GM12891 (cell line): ENCODE measurements around the gene NIT1.

Experiments
- POLR2A ChIP-seq: IDR thresholded peaks from 2 replicates; pipeline ENCODE4 v1.6.1; 2011; ENCODE audit warnings: low read depth, low read length, control low read depth
- POLR2AphosphoS5 ChIP-seq: IDR thresholded peaks from 2 replicates; pipeline ENCODE4 v1.6.1; 2011; ENCODE audit warnings: low read depth, low read length, control low read depth
- POU2F2 ChIP-seq: IDR thresholded peaks from 2 replicates; pipeline ENCODE4 v1.6.1; 2011; ENCODE audit warnings: low read depth, mild to moderate bottlenecking, control low read depth, low read length, moderate library complexity
- TAF1 ChIP-seq: IDR thresholded peaks from 2 replicates; pipeline ENCODE4 v1.6.1; 2011; ENCODE audit warnings: low read depth, low read length, control low read depth

DNA sequence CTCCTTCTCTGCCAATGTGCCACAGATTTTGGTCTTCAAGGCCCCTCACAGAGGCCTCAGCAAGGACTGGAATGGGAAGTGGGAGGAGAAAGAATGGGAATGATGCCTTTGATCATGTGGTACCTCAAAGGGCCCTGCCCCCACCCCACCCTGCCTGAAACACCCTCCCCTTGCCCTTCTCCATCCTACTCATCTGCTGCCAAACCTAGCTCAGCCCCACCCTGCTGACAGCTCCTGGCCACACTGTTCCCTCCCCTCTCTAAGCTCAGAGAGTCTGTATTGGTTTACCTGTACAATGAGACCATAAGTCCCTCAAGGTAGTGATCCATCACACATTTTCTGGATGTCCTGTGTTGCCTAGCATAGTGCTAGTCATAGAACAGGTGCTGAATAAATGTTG lies 41.5 kb upstream of the NIT1 start:
- no peak for TF ChIP-seq TAF1
- no peak for TF ChIP-seq POLR2A
- no peak for TF ChIP-seq POLR2AphosphoS5
- no peak for TF ChIP-seq POU2F2
